SH-SY5Y (cell line): ENCODE results near the gene SACM1L.

ENCODE experiments used
- GATA2 ChIP-seq: IDR thresholded peaks from 2 replicates; pipeline ENCODE4 v1.6.1; 2011; ENCODE audit warnings: mild to moderate bottlenecking, low read depth, low read length
- GATA3 ChIP-seq: IDR thresholded peaks from 2 replicates; pipeline ENCODE4 v1.6.1; 2011; ENCODE audit warnings: low read depth, mild to moderate bottlenecking, low read length, moderate library complexity

SACM1L gene

DNA sequence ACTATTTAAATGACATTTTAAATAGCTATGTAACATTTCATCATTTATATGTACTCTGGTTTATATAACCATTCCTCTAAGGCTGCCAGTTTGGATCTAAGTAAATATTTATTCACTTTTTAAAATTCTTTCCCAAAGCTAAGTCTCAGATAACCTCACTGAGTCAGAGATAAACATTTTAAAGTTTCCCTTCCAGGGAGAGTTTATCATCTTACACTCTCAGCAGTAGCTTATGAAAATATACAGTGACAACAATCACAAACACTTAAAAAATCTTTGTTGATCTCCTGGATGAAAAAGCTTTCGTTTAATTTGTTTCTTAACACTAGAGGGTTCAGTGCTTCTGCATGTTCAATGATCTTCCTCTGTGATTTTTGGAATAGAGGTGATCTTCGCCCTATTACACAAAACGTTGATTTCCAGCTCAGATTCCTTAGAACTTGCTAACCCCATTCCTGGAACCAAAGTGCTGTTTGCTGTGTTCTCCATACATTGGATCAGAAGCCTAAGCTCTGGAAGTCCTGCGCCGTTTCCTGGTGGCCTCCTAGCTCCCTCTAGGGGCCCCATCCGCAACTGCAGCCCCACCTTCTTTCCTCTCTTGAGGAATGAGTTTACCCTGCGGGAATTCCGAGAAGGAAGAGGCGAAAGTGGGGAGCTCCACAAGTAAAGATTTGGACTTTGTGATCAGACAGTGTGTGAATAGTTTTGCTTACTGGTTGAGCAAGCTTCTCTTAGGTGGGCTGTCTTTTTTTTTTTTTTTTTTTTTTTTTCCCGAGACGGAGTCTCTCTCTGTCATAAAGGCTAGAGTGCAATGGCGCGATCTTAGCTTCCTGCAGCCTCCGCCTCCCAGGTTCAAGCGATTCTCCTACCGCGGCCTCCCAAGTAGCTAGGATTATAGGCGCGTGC is 29.3 kb upstream of the SACM1L start:
- TF ChIP-seq GATA2 = no peak
- TF ChIP-seq GATA3 = no peak

DNA sequence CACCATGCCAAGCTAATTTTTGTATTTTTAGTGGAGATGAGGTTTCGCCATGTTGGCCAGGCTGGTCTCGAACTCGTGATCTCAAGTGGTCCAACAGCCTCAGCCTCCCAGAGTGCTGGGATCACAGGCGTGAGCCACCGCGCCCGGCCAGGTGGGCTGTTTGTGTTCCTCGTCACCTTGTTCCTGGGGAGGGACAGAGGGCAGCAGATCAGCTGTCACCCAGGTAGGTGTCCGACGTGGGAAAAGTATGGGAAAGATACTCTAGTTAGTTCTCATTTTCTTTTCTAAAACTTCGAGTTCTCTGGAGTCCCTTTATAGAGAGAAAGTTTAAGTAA is 28.7 kb upstream of the SACM1L start:
- TF ChIP-seq GATA2 (no peak), GATA3 (no peak)

- TF ChIP-seq GATA2 (no peak), GATA3 (no peak)
These were observed 24.6 kb upstream of the SACM1L start for GRCh38 chr3:45664578-45664977.

DNA sequence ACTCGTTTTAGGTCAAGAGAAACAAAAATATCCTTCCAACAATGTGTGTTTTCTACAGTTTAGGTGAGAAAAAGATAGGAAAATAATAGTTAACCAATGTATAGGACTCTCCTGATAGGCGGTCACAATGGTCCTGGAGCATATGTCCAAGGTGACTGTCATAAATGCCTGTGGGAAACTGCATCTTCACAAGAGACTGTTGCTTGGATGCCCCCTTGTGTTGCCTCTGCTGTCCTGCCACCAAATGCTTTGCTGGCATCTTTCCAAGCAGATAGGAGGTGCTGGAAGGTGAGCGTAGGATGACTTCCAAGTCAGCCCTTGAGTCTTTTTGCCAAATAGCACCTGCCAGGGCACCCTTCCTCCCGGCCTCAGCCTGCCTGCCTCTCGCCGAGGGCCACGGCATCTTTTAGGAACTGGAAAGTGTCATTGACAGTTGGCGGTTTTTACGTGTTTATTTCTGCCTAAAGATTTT is 24.1 kb upstream of the SACM1L start:
- TF ChIP-seq GATA2 = no peak
- TF ChIP-seq GATA3 = no peak

GRCh38 chr3:45666757-45667431 is 22.3 kb upstream of the SACM1L start:
- no peak for TF ChIP-seq GATA3
- TF ChIP-seq GATA2 = no peak

GRCh38 chr3:45667569-45667934 is 21.6 kb upstream of the SACM1L start:
- TF ChIP-seq GATA2 (no peak), GATA3 (no peak)

DNA sequence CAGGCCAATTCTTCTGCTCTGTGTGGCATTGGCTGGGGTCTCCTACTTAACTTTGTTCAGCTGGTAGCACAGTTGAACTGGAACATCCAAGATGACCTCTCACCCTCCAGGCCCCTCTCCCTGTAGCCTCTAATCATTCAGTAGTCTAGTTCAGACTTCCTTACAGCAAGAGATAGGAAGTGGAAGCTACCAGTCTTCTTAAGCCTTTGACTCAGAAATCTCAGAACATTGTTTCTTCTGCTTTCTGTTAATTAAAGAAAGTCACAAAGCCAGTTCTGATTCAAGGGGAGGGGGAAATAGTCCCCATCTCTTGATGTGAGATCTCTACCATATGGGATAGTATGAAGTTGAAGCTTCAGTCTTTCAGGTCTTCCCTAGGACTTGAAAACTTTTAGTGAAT is 18.8 kb upstream of the SACM1L start:
- TF ChIP-seq GATA3 (no peak), GATA2 (no peak)

GRCh38 chr3:45670991-45671390 is 18.2 kb upstream of the SACM1L start:
- no peak for TF ChIP-seq GATA3
- TF ChIP-seq GATA2 = no peak

DNA sequence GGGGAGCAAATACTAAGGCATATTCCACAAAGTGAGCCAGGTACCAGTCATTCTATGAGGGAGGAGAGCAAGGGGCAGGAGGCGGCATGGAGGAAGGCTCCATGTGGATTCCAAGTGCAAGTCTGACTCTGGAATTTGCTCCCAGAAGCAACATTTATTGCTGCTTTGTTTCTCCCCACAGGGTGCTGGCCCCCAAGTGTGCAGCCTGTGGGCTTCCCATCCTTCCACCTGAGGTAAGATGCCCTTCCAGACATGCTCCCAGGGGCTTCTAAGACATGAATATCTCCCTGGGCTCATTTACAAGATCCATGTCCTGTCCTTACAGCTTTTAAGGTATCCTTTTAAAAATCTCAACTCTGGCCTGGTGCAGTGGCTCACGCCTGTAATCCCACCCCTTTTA is 15.9 kb upstream of the SACM1L start:
- no peak for TF ChIP-seq GATA3
- no peak for TF ChIP-seq GATA2

DNA sequence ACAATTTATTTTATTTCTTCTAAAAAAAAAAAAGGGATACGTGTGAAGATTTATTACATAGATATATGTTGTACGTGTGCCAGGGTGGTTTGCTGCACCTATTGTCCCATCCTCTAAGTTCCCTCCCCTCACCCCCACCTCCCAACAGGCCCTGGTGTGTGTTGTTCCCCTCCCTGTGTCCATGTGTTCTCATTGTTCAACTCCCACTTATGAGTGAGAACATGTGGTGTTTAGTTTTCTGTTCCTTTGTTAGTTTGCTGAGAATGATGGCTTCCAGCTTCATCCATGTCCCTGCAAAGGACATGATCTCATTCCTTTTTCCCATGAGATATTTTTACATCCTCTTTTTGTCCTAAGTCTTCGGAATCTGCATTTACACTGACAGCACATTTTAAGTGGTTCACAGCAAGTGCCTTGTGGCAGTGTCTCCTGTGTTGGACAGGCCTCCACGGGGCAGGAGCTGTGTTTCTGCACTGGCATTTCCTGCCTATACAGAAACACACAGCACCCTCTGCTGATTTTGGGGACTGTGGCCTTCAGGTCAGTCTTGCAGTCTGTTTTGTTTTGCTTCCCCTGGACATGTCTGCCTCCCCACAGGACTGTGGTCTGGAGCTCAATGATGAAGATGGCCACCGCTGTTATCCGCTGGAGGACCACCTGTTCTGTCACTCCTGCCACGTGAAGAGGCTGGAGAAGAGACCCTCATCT is 12.7 kb upstream of the SACM1L start:
- TF ChIP-seq GATA2 (no peak), GATA3 (no peak)

GRCh38 chr3:45677033-45677446 is 12.2 kb upstream of the SACM1L start:
- TF ChIP-seq GATA2 (no peak), GATA3 (no peak)

DNA sequence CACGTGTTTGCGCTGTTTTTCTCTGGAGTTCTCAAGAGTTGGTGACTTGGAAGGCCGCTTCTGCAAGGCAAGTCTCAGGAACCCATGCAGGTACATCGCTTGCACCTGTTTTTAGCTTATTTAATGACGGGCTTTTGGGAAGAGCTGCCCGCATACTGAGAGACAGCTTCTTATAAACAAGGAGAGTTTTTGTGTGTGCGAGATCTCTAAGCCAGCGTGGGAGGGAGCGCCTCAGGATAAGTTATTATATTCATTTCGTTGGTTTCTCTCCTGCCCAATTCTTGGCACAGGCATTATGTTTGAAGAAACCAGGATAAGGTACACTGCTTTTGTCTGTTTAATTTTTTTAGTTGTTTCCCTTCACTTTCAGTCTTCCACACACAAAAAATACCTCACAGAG is 11.4 kb upstream of the SACM1L start:
- TF ChIP-seq GATA2 = no peak
- TF ChIP-seq GATA3 = no peak

GRCh38 chr3:45679805-45680204 is 9.4 kb upstream of the SACM1L start:
- TF ChIP-seq GATA2 (no peak), GATA3 (no peak)

- TF ChIP-seq GATA3 (no peak), GATA2 (no peak)
These were observed 8.0 kb upstream of the SACM1L start for GRCh38 chr3:45681221-45681620.

DNA sequence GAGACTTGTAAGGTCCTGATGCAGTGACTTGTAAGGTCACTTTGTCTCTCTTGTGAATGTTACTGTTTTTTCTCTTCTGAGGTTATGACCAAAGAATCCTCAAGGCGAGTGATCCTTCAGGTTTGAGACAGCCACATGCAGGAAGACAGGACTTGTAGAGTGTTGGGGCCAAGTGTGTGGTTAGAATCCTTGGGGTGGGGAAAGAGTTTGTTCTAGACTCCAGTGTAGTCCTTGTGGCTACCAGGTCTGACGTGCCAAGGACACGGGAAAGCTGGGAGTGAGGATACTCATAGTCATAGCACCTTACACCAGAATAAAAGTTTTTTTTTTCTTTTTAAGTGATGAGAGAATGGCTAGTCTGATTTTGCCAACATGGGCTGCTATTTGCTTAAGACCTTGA is 7.3 kb upstream of the SACM1L start:
- TF ChIP-seq GATA2 (no peak), GATA3 (no peak)

DNA sequence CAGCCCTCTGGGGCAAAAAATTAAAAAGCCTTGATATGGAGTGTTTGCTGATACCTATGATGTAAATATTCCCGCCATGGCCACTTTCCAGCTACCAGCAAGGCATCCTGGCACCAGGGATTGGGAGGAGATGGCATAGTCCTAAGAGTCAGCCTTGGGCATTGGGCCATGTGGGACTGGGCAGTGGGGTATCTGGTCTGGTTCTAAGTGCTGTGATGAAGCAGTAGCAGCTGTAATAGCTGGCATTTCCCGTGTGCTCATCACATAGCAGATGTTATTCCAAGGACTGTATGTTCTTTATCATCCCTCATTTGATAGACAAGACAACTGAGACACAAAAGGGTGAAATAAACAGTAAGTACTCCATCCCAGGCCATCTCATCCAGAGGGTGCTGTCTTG is 6.9 kb upstream of the SACM1L start:
- TF ChIP-seq GATA2 (no peak), GATA3 (no peak)

GRCh38 chr3:45682786-45683185 is 6.4 kb upstream of the SACM1L start:
- no peak for TF ChIP-seq GATA2
- TF ChIP-seq GATA3 = no peak
